UCSD-AML1 (cell line): ENCODE data around the gene CRBN.

Experiments used
- DNase-seq: peaks from one replicate; lab custom pipeline; 2025; ENCODE audit not compliant: unreplicated experiment; lab: John Stamatoyannopoulos, UW

CRBN gene

GRCh38 chr3:3172627-3173026, 6.9 kb downstream of the CRBN start:
- DNase-seq = no peak

GRCh38 chr3:3170998-3171397, 8.5 kb downstream of the CRBN start:
- DNase-seq = no peak

- DNase-seq = no peak
These were observed 13.8 kb downstream of the CRBN start for GRCh38 chr3:3165650-3166049.

GRCh38 chr3:3165241-3165640, 14.2 kb downstream of the CRBN start:
- no peak for DNase-seq

GRCh38 chr3:3160826-3161225, 18.7 kb downstream of the CRBN start:
- no peak for DNase-seq

- no peak for DNase-seq
These were observed 22.0 kb downstream of the CRBN start for GRCh38 chr3:3157484-3157883.

- no peak for DNase-seq
These were observed 24.4 kb downstream of the CRBN start for GRCh38 chr3:3154879-3155610.

GRCh38 chr3:3151513-3151912, 28.0 kb downstream of the CRBN start:
- DNase-seq = no peak

- DNase-seq = no peak
These were observed 29.9 kb downstream of the CRBN start for GRCh38 chr3:3149560-3149959.

- DNase-seq = no peak
These were observed 33.7 kb downstream of the CRBN start for GRCh38 chr3:3145831-3146230.

- DNase-seq = no peak
These were observed 37.6 kb downstream of the CRBN start for GRCh38 chr3:3141939-3142338.

GRCh38 chr3:3137526-3137925, 42.0 kb downstream of the CRBN start:
- no peak for DNase-seq

GRCh38 chr3:3134750-3135448, 44.6 kb downstream of the CRBN start:
- no peak for DNase-seq

GRCh38 chr3:3133500-3133899, 46.0 kb downstream of the CRBN start:
- no peak for DNase-seq

- no peak for DNase-seq
These were observed 49.9 kb downstream of the CRBN start for GRCh38 chr3:3129579-3129978.

- DNase-seq = no peak
These were observed 52.0 kb downstream of the CRBN start for GRCh38 chr3:3127432-3128010.

GRCh38 chr3:3126477-3127431, 52.7 kb downstream of the CRBN start, which contains the start of gene TRNT1:
Gene TRNT1, plus strand, starts transcription at chr3:3126940. Its CDS starts 2,101 bp downstream, at chr3:3129041.
- DNase-seq = peak; percentile 92

GRCh38 chr3:3125977-3126376, 53.5 kb downstream of the CRBN start:
- no peak for DNase-seq

GRCh38 chr3:3119393-3119851, 60.1 kb downstream of the CRBN start:
- no peak for DNase-seq

- DNase-seq = no peak
These were observed 61.8 kb downstream of the CRBN start for GRCh38 chr3:3117651-3118050.
